HS-27A (cell line): Measurements from ENCODE around the gene C14orf119.

Experiments used
- DNase-seq: peaks from one replicate; pipeline ENCODE4 v3.0.0-alpha.2; 2012; ENCODE audit warnings: low read depth, missing footprints

The C14orf119 gene

GRCh38 chr14:23060536-23061260 is 34.6 kb upstream of the C14orf119 start:
- no peak for DNase-seq

- DNase-seq = peak; percentile 94
Measured at GRCh38 chr14:23062002-23062401, 33.3 kb upstream of the C14orf119 start.

- no peak for DNase-seq
Measured at GRCh38 chr14:23063601-23064000, 31.7 kb upstream of the C14orf119 start.

- no peak for DNase-seq
Measured at GRCh38 chr14:23066368-23066767, 28.9 kb upstream of the C14orf119 start.

GRCh38 chr14:23066855-23067744 is 28.2 kb upstream of the C14orf119 start:
- DNase-seq = no peak

- DNase-seq = no peak
Measured at GRCh38 chr14:23067847-23068788, 27.2 kb upstream of the C14orf119 start.

- peak; percentile 90 for DNase-seq
Measured at GRCh38 chr14:23068789-23069412, 26.4 kb upstream of the C14orf119 start.

GRCh38 chr14:23069413-23069806 is 25.9 kb upstream of the C14orf119 start:
- no peak for DNase-seq

- DNase-seq = no peak
Measured at GRCh38 chr14:23070262-23071129, 24.8 kb upstream of the C14orf119 start.

- peak; percentile 71 for DNase-seq
Measured at GRCh38 chr14:23071244-23071920, 23.9 kb upstream of the C14orf119 start.

- no peak for DNase-seq
Measured at GRCh38 chr14:23071921-23072539, 23.3 kb upstream of the C14orf119 start.

- DNase-seq = no peak
Measured at GRCh38 chr14:23074906-23075305, 20.4 kb upstream of the C14orf119 start.

GRCh38 chr14:23076785-23077408 is 18.4 kb upstream of the C14orf119 start:
- DNase-seq = no peak

GRCh38 chr14:23077962-23078361 is 17.3 kb upstream of the C14orf119 start:
- DNase-seq = no peak

- peak; percentile 95 for DNase-seq
Measured at GRCh38 chr14:23078692-23079116, 16.6 kb upstream of the C14orf119 start.

- no peak for DNase-seq
Measured at GRCh38 chr14:23079716-23080115, 15.6 kb upstream of the C14orf119 start.

GRCh38 chr14:23080474-23080873 is 14.8 kb upstream of the C14orf119 start:
- DNase-seq = no peak

GRCh38 chr14:23085458-23085857 is 9.8 kb upstream of the C14orf119 start:
- DNase-seq = no peak

- no peak for DNase-seq
Measured at GRCh38 chr14:23086565-23086964, 8.7 kb upstream of the C14orf119 start.
